Bone marrow (tissue), 2 donors: ENCODE data around the gene IGFLR1.
A peak's percentile ranks its signal among the peaks of the same experiment; 100 is the strongest.

Experiments used
- DNase-seq, 2 donors: peaks; one replicate each; lab custom pipeline; 2025; lab: John Stamatoyannopoulos, UW

The IGFLR1 gene

DNA sequence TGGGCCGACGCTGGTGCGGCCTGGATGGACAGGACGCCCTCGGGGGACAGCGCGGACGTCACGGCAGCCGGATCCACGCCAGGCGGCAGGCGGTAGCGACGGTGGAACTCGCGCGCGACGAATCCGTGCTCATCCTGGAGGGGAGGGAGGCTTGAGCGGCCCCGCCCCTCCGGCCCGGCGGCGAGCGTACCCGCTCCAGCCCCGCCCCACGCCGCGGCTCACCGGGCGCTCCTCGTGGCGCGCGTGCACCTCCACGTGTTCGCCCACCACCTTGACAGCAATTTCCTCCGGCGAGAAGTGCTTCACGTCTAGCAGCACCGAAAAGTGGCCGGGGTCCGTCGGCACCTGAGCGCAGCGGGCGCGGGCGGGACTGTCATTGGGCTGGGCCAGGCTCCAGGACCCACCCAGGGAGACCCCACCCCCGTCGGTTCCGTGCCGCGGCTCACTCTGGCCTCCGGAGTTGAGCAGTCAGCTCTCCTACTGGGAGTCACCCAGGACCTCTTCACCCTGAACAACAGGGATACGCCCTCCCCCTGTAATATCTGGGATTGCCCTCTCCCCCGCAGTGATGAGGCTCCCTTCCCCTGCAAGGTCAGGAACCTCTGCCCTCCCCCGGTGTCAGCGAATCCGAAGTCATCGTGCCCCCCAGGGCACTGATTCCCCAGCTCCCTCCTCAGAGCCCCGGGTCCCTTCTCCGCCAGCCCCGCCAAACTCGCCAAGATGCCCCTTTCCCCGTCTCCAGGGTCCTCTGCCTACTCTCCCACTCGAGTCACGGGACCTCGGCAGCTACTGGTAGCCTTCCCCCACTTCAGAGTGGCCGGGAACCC, 13.5 kb upstream of the IGFLR1 start:
- DNase-seq: no peak

DNA sequence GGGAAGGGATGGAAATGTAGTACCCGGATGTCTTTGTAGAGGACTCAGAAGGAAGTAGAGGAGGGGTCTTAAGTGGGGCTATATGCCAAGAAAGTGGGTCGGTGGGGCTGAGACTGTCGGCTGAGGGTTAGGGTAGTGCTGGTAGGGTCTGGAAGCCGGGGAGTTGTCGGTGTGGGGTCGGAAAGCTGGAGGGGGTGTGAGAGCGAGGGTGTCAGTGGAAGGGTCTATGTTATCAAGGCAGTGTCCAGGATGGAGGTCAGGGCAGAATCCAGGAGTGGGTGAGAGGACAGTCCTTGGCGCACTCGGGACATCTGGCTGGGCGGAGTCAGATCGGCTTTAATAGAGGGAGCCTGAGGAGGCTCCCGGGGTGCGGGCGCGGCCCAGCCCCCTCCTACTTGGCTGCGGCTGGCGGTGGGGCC, 12.9 kb upstream of the IGFLR1 start:
- no peak for DNase-seq

DNA sequence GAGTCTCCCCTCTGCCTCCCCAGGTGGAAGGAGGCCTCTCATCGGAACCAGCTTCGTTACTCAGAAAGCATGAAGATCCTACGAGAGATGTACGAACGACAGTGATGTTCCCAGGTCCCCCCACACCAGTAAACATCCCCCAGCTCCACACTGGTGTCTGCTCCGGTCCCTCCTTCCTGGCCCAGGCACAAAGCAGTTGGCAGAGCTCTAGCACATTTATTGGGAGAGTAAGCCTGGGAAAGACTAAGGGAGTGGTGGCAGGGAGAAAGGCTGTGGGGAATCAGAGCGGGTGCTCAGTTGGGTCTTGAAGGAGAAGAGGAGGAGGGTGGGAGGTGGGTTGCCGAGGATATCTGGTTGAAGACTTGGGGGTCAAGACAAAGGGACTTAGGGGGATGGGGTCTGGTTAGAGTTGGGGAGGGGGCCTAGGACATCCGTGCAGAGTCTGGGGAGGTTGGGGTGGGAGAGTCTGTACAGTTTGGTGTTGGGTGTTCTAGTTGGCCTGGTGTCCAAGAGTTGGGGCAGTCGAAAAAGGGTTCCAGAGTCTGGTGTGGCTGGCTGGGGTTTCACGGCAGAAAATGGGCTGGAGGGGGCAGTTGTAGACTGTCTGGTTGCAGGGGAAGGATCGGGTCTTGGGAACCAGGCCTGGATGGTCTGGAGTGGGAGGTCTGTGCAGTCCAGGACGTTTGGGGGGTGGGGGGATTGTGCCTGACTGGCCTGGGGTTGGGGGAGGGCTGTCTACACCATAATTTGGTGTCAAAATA, 12.3 kb upstream of the IGFLR1 start:
- DNase-seq: no peak

DNA sequence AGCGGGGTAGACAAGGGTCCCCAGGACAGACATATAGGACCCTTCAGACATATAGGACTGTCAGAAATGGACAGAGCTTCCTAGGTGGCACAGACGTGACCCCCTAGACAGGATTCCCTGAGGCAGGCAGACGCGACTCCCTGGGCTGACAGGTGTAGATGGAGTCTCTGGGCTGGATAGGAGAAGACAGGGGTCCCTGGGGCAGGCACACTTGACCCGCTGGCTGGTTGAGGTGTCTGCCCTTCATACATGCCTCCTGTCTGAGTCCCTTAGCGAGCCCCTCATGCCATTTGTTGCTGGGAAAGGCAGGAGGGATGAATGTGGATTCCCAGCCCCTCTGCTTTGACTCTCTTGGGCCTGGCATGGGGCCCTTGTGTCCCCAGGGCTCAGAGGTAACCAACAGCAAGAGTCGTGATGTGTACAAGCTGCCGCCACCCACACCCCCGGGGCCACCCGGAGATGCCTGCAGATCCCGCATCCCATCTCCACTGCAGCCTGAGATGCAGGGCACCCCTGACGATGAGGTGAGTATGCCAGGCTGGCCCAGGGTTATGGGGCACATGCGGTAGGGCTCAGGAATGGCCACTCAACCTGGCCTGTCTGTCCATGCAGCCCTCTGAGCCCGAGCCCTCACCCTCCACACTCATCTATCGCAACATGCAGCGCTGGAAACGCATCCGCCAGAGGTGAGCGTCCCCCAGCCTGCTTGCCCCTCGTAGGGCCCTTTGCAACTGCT, 11.6 kb upstream of the IGFLR1 start:
- no peak for DNase-seq

DNA sequence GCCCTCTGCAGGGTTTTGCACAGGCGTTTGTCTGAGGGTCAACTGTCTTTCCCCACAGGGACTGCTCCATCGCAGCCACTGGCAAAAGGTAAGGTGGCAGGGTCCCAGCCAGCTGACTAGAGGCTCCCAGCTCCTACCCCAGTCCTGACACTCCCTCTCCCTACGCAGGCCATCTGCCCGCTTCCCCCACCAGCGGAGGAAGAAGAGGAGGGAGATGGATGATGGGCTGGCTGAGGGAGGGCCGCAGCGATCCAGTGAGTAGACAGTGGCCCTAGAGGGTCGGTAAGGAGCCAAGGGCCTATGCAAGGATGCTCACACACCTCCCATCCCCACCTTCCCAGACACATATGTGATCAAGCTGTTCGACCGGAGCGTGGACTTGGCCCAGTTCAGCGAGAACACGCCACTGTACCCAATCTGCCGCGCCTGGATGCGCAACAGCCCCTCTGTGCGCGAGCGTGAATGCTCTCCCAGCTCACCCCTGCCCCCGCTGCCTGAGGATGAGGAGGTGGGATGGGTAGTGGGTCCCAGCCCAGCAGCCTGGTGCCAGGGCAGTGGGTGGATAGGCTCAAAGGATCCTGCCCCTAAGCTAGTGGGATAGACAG, 10.6 kb upstream of the IGFLR1 start:
- no peak for DNase-seq

DNA sequence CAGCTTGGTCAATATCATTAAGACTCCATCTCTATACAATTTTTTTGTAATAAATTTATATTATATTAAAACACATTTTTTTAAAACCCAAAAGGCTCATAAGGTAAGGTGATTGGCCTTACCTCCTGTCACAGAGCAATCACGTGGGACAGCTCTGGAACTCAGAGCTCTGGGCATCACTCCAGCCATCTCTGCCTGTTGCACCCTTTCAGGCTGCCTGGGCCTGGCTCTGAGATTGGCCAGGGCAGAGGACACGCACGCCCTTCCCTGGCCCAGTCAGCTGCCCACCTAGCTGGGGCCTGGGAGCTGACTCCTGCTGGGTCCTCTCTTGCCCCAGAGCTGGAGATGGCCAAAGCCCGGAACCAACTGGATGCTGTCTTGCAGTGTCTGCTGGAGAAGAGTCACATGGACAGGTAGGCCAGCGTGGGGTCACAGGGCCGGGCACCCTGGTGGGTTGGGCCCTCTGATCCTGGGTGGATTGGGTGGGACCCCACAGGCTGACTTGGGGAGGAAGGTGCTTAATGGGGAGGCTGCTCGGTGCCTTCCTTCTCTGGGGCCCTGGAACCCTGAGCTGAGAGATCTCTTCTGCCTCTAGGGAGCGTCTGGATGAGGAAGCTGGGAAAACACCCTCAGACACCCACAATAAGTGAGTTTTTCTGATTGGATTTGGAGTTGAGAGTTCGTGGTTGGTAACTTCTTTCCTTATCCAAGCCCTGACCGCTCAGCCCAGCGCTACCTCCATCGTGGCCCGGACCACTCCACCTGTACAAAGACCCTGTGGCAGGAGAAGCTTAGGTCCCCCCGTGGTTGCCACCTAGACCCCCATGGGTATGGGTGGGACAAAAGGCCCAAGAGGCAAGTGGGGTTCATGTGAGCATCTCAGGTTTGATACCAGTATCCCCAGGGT, 9.8 kb upstream of the IGFLR1 start:
- no peak for DNase-seq

DNA sequence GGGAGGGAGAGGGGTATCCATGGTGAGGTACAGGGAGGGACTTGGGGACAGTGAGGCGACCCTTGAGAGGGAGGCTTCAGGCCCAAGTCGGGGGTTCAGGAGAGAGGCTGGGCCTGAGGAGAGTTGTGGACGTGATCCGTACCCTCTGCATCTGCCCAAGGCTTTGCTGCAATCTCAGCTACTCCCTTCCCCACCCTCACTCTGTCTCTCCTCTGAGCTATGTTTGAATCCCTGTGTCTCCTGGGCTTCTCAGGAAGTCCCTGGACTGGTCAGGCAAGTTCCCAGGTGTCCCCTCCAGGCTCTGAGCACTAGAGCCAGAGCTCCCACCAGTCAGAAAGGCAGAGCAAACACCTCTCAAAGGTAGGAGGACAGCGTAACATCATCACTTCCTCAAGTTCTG, 7.9 kb upstream of the IGFLR1 start:
- no peak for DNase-seq

DNA sequence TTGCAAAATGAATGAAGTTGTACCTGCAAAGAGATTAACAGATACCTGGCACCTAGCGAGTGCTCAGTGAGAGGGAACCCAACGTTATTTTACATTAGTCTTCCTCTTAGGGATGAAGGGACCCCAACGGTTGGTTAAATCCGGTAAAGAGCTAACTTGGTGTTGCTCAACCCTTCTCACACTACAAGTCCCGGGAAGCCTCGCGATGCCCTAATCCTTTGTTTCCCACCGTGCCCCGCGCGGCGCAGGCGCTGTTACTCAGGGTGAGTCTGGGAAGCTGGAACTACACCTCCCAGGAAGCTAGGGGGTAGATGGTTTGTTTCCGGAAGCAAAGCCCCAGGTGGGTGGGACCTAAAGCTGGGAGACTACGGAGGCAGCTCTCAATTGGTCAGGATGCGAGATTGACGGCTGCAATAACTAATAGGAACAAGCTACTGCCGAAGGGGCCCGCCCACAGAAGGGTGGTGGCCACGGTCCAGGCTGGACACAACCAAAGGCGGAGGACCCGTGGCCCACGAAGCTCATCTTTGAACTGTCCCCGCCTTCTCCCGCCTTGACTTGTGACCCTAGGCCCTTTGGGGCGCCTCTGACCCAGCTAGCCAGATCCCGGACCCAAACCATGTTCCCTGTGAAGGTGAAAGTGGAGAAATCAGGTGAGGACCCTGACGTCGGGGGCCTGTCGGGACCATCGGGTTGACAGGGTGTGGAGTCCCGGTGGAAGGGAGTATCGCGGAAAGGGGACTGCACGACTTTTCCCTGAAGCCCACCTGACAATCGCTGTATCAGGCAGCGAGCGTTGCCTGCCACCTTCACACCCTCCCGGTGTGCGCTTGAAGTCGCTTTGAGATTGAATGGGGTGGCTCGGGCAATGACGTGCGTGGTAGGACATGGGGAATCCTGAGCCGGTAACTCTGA, 6.1 kb upstream of the IGFLR1 start, which contains the start of gene LIN37:
TSS of gene LIN37 (plus strand) at position 471 of the 915 bp plus-strand sequence. CDS start at position 620, 149 bp downstream.
- peak; percentile 86 to 99 for DNase-seq

DNA sequence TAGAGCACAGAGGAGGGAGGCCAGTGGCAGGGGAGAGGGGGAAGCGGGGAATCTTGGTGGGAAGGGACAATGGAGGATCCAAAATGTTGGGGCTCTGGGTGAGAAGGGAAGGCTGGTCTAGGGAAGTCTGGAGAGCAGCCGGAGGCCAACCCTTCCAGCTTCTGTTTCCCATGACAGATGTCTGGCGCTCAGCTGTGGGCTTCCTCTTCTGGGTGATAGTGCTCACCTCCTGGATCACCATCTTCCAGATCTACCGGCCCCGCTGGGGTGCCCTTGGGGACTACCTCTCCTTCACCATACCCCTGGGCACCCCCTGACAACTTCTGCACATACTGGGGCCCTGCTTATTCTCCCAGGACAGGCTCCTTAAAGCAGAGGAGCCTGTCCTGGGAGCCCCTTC, 4.3 kb upstream of the IGFLR1 start:
- DNase-seq: no peak

DNA sequence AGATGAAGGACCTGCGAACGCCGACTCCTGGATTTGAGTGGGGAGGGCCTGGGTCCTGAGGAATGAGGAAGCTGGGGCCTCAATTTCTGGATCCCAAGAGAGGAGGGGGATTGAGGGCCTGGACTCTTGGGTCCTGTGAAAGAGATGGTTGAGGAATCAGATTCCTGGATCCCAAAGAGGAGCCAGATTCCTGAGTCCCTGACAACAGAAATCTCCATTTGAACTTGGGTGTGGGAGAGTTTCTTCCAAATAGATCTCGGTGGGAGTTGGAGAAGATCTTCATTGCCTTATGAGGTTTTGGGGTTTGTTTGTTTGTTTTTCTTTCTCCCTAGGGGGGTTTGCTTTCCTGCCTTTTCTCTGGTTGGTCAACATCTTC, 3.8 kb upstream of the IGFLR1 start:
- DNase-seq: no peak

DNA sequence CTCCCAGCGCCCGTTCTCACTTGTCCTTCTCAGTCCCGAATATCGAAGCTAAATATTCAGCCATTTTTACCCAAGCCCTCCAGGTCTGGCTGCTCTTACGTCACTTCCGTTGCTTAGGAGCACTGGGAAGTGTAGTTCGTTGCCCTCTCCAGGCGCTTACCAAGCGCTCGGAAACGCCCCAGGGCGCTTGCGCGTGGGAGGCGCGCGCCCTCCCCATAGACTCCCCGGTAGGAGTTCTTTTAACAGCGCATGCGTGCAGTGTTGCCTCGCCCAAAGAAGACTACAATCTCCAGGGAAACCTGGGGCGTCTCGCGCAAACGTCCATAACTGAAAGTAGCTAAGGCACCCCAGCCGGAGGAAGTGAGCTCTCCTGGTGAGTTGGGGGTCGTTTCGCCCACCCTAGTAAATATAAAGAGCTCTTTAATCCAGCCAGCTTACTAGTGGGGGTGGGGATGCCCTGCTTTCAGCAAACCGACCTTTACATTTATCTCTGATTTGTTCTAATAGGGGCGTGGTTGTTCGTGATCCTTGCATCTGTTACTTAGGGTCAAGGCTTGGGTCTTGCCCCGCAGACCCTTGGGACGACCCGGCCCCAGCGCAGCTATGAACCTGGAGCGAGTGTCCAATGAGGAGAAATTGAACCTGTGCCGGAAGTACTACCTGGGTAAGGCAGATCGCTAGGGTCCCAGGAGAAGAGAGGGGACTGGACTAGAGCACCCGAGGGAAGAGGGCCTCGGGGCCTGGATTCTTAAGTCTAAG, 3.3 kb upstream of the IGFLR1 start, which contains the start of the genes PSENEN and U2AF1L4:
TSS of gene PSENEN (plus strand) at position 324 of the 759 bp plus-strand sequence. CDS start at position 604, 280 bp downstream.
TSS of gene U2AF1L4 (minus strand) at position 91 of the 759 bp plus-strand sequence. CDS start at position 64, 27 bp downstream.
- DNase-seq: peak; percentile 88 to 99

DNA sequence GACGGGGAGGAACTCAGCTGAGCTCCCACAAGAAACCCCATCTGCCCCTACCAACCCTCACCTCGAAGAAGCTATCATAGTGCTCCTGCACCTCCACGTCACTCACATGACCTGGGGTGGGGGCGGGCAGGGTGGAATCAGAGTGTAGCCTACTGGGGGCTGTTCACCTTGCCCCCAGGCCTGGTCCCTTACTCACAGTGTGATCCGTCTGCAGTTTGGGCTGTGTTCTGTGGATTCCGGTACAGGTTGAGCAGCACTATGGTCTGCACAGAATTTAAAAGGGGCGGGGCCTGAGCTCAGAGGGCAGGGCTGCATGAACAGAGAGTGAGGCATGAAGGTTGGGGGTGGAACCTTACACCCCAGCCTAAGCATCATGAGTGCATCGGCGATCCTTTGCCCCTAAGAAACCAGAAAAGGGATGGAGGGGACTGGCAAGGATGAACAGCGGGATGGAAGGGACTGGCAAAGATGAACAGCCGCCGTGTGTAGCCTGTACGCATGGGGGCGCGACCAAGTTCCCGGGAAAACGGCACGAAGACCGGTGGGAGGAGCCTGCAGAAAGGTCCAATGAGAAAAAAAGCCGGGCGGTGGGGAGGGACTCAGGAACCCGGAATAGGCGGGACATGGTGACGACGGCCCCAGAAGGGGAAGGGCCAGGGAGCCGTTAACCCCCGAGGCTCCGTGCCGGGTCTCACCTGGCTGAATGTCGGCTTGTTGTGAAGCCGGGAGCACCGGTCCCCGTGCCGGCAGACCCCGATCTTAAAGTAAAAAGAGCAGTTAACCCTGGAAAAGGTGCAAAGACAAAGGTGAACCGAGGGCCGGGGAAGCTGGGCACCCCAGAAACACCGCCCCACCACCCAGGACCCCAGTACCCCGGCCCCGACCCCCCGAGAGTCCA, 2.4 kb upstream of the IGFLR1 start:
- DNase-seq: peak; percentile 88 to 91

DNA sequence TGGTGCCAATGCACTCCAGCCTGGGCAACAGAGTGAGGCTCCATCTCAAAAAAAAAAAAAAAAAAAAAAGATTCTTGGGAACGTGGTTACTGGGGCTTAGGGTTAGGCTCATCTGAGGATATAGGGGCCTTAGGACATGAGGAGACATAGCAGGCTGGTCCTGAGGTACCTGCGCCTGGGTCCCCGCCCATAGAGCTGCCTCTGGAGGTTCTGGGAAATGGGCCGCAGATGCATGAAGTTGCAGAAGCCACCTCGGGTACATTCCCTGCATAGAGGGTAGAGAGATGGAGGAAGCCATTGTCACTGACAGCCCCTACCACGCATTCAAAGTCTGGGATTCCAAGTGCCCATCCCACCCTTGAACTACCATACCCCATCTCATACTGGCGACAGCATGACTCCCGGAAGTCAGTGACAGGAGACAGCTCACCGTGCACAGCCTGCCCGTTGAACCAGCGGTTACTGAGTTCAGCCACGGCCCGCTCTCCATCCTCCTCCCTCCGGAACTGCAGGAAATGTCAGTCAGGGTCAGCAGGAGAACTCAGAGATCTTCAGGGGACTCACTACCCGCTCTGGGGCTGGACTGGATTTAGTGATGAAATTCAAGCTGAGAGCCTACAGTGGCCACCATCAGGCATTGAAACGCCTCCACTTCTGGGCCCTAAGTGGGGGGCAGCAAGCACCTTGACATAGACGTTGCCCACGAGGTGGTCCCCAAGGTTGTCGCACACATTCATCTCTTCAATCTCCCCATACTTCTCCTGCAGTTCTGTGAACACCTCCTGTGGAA, 1.6 kb upstream of the IGFLR1 start:
- no peak for DNase-seq

DNA sequence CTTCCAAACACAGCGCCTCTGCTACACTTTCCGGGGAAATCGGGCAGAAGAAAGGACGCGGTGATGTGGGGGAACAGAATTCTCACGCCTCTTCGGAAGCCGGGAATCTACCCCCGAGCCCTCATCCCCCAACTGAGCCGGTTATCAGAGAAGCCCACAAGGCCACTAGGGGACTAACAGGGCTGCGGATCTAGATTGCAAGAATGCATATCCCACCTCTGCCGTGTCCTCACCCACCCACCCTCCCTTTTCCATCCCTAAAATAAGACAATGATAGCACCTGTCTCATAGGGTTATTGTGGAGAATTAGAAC, 1.1 kb downstream of the IGFLR1 start:
- DNase-seq: no peak

DNA sequence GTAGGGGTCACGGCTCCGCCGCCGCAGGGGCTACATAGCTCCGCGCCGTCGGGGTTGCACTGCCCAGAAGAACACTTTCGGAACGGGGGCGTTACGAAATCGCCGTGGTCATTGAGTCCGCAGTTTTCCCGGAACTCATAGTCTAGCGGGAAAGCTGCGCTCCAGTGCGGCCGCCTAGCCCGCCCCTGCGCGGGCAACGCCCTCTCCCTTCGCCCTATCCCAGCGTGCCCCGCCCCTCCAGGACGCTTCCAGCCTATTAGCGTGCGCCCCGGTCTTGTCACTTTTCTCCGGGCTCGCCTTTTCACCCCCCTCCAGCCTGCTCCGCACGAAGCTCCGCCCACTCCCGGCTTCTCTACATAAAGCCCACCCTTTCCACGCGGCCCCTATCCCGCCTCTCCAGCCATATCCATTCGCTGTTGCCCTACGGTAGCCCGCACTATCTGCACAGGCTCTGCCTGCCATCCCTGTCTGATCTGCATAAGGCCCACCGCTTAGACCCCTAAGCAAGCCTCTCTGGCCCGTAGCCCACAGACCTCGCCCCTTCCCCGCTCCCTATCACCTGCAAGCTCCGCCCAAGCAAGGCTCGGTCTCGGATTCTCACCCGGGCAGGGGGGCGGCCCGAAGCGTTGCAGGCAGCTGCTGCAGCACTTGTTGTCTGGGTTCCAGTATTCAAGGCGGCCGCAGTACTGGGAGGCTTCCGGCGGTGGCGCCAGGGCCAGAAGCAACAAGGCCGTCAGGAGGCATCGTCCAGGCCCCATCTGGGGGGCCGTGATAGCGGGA, 1.6 kb downstream of the IGFLR1 start:
- DNase-seq: peak; percentile 86 to 91

DNA sequence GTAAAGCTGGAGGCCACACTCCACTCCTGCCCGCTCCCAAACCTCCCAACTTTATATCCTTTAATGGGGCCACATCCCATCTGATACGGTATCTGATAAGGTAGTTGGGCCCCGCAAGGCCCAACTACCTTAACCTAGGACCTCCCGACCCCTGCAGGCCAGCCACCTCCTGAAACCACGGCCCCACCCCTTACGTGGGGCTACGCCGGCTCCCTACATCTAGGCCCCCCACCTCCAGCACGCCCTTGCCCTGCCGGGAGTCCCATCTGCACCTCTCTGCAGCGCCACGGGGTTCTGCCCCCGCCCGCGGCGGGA, 2.2 kb downstream of the IGFLR1 start:
- no peak for DNase-seq
